NCI-H524 (cell line): Measurements from ENCODE around the gene GRAMD4.

ENCODE experiments used
- DNase-seq, 2 experiments: peaks; one replicate each; lab custom pipeline; 2025; lab: John Stamatoyannopoulos, UW

Gene GRAMD4

GRCh38 chr22:46688949-46689348, 68.8 kb downstream of the GRAMD4 start:
- DNase-seq, result no peak

GRCh38 chr22:46690146-46690545, 70.0 kb downstream of the GRAMD4 start:
- DNase-seq, result no peak

GRCh38 chr22:46691571-46691970, 71.4 kb downstream of the GRAMD4 start:
- no peak for DNase-seq

- DNase-seq, result no peak
Measured at GRCh38 chr22:46693634-46694415, 73.6 kb downstream of the GRAMD4 start.

- DNase-seq, result no peak
Measured at GRCh38 chr22:46694416-46695170, 74.4 kb downstream of the GRAMD4 start.

GRCh38 chr22:46695346-46696228, 75.4 kb downstream of the GRAMD4 start:
- no peak for DNase-seq

- DNase-seq, result no peak
Measured at GRCh38 chr22:46696229-46696518, 76.0 kb downstream of the GRAMD4 start.

GRCh38 chr22:46696614-46697013, 76.4 kb downstream of the GRAMD4 start:
- DNase-seq, result no peak

GRCh38 chr22:46697811-46698515, 77.8 kb downstream of the GRAMD4 start:
- no peak for DNase-seq

GRCh38 chr22:46699091-46699490, 78.9 kb downstream of the GRAMD4 start:
- DNase-seq, result no peak

GRCh38 chr22:46701262-46701661, 81.1 kb downstream of the GRAMD4 start:
- DNase-seq, result no peak

GRCh38 chr22:46703171-46703995, 83.2 kb downstream of the GRAMD4 start:
- no peak for DNase-seq

- no peak for DNase-seq
Measured at GRCh38 chr22:46703996-46704370, 83.8 kb downstream of the GRAMD4 start.

GRCh38 chr22:46706060-46706459, 85.9 kb downstream of the GRAMD4 start:
- no peak for DNase-seq

GRCh38 chr22:46707305-46707704, 87.1 kb downstream of the GRAMD4 start:
- no peak for DNase-seq

- no peak for DNase-seq
Measured at GRCh38 chr22:46707827-46708570, 87.8 kb downstream of the GRAMD4 start.

- no peak for DNase-seq
Measured at GRCh38 chr22:46708766-46709330, 88.7 kb downstream of the GRAMD4 start.

GRCh38 chr22:46710806-46711205, 90.6 kb downstream of the GRAMD4 start:
- no peak for DNase-seq

- DNase-seq, result no peak
Measured at GRCh38 chr22:46712288-46712687, 92.1 kb downstream of the GRAMD4 start.

GRCh38 chr22:46714550-46714949, 94.4 kb downstream of the GRAMD4 start:
- DNase-seq, result no peak
